Activated naive CD4-positive, alpha-beta T cell treated with anti-CD3 and anti-CD28 coated beads, Interleukin-2, amount 10 ng/mL, durations not matched to agents 7 days and 5 days (primary cell): ENCODE results near the gene AHCYL2.
A peak's percentile ranks its signal among the peaks of the same experiment; 100 is the strongest.

Experiments
- CTCF ChIA-PET: fragments of 350-600 bp; sonication (Branson Sonifier 250); formaldehyde crosslinking; loops from one replicate; lab custom pipeline; 2021; ENCODE audit warnings: antibody characterized with exemption; lab: Charles Lee
- DNase-seq: peaks from one replicate; pipeline ENCODE4 v3.0.0-alpha.2; 2020
- H3K27ac Mint-ChIP-seq: one replicate; pipeline ENCODE4 v1.8.0; 2021; ENCODE audit warnings: mild to moderate bottlenecking, moderate library complexity, mixed read lengths
- H3K27me3 Mint-ChIP-seq: one replicate; pipeline ENCODE4 v1.8.0; 2021; ENCODE audit warnings: mild to moderate bottlenecking, mixed read lengths
- H3K36me3 Mint-ChIP-seq: one replicate; pipeline ENCODE4 v1.8.0; 2021; ENCODE audit warnings: mixed read lengths
- H3K4me1 Mint-ChIP-seq: one replicate; pipeline ENCODE4 v1.8.0; 2021; ENCODE audit warnings: mixed read lengths
- H3K4me3 Mint-ChIP-seq: one replicate; pipeline ENCODE4 v1.8.0; 2021; ENCODE audit warnings: mild to moderate bottlenecking, moderate library complexity, mixed read lengths
- H3K9me3 Mint-ChIP-seq: one replicate; pipeline ENCODE4 v1.8.0; 2021; ENCODE audit warnings: mixed read lengths

The AHCYL2 gene

GRCh38 chr7:129199406-129199805 is 25.4 kb upstream of the AHCYL2 start:
- Mint-ChIP-seq H3K4me3 (no peak overlapping the region), H3K36me3 (no peaks in the 10 kb centered on the region), H3K9me3 (no peaks in the 10 kb centered on the region), H3K27me3 (peaks cover 5% of the 10 kb centered on the region), H3K4me1 (no peaks in the 10 kb centered on the region), H3K27ac (no peak overlapping the region)
- no peak for DNase-seq
- CTCF ChIA-PET: interaction anchor here (2.7 kb wide), 1 partner anchor 36 kb away, joined by 10 read pairs; no protein-coding TSS in a partner anchor

- Mint-ChIP-seq H3K27ac (no peak overlapping the region), H3K27me3 (peaks cover 11% of the 10 kb centered on the region), H3K36me3 (no peaks in the 10 kb centered on the region), H3K9me3 (no peaks in the 10 kb centered on the region), H3K4me3 (no peak overlapping the region), H3K4me1 (no peaks in the 10 kb centered on the region)
- CTCF ChIA-PET: interaction anchor here (0.7 kb wide), 1 partner anchor 9 kb away, joined by 3 read pairs; no protein-coding TSS in a partner anchor
- DNase-seq: no peak
Observed at GRCh38 chr7:129202058-129202777, 22.6 kb upstream of the AHCYL2 start.

- no peak overlapping the region for H3K4me3 Mint-ChIP-seq
- H3K9me3 Mint-ChIP-seq: no peaks in the 10 kb centered on the region
- no peaks in the 10 kb centered on the region for H3K36me3 Mint-ChIP-seq
- DNase-seq: no peak
- peaks cover 12% of the 10 kb centered on the region for H3K27me3 Mint-ChIP-seq
- H3K4me1 Mint-ChIP-seq: no peaks in the 10 kb centered on the region
- H3K27ac Mint-ChIP-seq: no peak overlapping the region
- CTCF ChIA-PET: interaction anchor here (0.7 to 1.1 kb wide), 3 partner anchors 8 to 39 kb away, joined by 3 to 4 read pairs (median 3); no protein-coding TSS in a partner anchor
Observed at GRCh38 chr7:129203050-129203741, 21.6 kb upstream of the AHCYL2 start.

- no peak for DNase-seq
- Mint-ChIP-seq H3K27ac (no peak overlapping the region), H3K4me1 (no peaks in the 10 kb centered on the region), H3K36me3 (no peaks in the 10 kb centered on the region), H3K9me3 (no peaks in the 10 kb centered on the region), H3K4me3 (no peak overlapping the region), H3K27me3 (peaks cover 26% of the 10 kb centered on the region)
- CTCF ChIA-PET: no interaction called here
Observed at GRCh38 chr7:129205126-129205818, 19.6 kb upstream of the AHCYL2 start.

GRCh38 chr7:129205987-129206785 is 18.6 kb upstream of the AHCYL2 start:
- Mint-ChIP-seq H3K36me3 (no peaks in the 10 kb centered on the region), H3K4me1 (no peaks in the 10 kb centered on the region), H3K4me3 (no peak overlapping the region), H3K27me3 (peaks cover 32% of the 10 kb centered on the region), H3K27ac (no peak overlapping the region), H3K9me3 (no peaks in the 10 kb centered on the region)
- no peak for DNase-seq
- CTCF ChIA-PET: interaction anchor here (1.1 to 1.5 kb wide), 2 partner anchors 12 to 43 kb away, joined by 7 to 10 read pairs; no protein-coding TSS in a partner anchor

- H3K27me3 Mint-ChIP-seq: peaks cover 38% of the 10 kb centered on the region
- H3K4me1 Mint-ChIP-seq: no peaks in the 10 kb centered on the region
- no peaks in the 10 kb centered on the region for H3K36me3 Mint-ChIP-seq
- H3K4me3 Mint-ChIP-seq: no peak overlapping the region
- DNase-seq: no peak
- no peaks in the 10 kb centered on the region for H3K9me3 Mint-ChIP-seq
- CTCF ChIA-PET: interaction anchor here (2.1 to 7.8 kb wide), 3 partner anchors 10 to 117 kb away, joined by 10 to 108 read pairs (median 16); no protein-coding TSS in a partner anchor
- no peak overlapping the region for H3K27ac Mint-ChIP-seq
Observed at GRCh38 chr7:129208667-129209066, 16.2 kb upstream of the AHCYL2 start.

- H3K4me3 Mint-ChIP-seq: no peak overlapping the region
- DNase-seq: no peak
- H3K36me3 Mint-ChIP-seq: no peaks in the 10 kb centered on the region
- CTCF ChIA-PET: interaction anchor here (1.5 to 7.8 kb wide), 6 partner anchors 9 to 309 kb away, joined by 5 to 108 read pairs (median 8); no protein-coding TSS in a partner anchor
- H3K27me3 Mint-ChIP-seq: peaks cover 44% of the 10 kb centered on the region
- H3K4me1 Mint-ChIP-seq: no peaks in the 10 kb centered on the region
- no peaks in the 10 kb centered on the region for H3K9me3 Mint-ChIP-seq
- no peak overlapping the region for H3K27ac Mint-ChIP-seq
Observed at GRCh38 chr7:129209067-129209926, 15.5 kb upstream of the AHCYL2 start.

- Mint-ChIP-seq H3K36me3 (no peaks in the 10 kb centered on the region), H3K4me1 (no peaks in the 10 kb centered on the region), H3K27ac (no peak overlapping the region), H3K4me3 (no peak overlapping the region), H3K27me3 (peaks cover 44% of the 10 kb centered on the region), H3K9me3 (no peaks in the 10 kb centered on the region)
- CTCF ChIA-PET: interaction anchor here (0.7 to 7.8 kb wide), 11 partner anchors 8 to 347 kb away, joined by 3 to 108 read pairs (median 6); no protein-coding TSS in a partner anchor
- DNase-seq: peak; percentile 79
Observed at GRCh38 chr7:129210256-129210988, 14.4 kb upstream of the AHCYL2 start.

- no peaks in the 10 kb centered on the region for H3K9me3 Mint-ChIP-seq
- H3K4me3 Mint-ChIP-seq: no peak overlapping the region
- no peaks in the 10 kb centered on the region for H3K36me3 Mint-ChIP-seq
- CTCF ChIA-PET: interaction anchor here (0.7 to 7.8 kb wide), 10 partner anchors 8 to 347 kb away, joined by 3 to 108 read pairs (median 6); no protein-coding TSS in a partner anchor
- no peak for DNase-seq
- peaks cover 41% of the 10 kb centered on the region for H3K27me3 Mint-ChIP-seq
- H3K4me1 Mint-ChIP-seq: no peaks in the 10 kb centered on the region
- no peak overlapping the region for H3K27ac Mint-ChIP-seq
Observed at GRCh38 chr7:129210989-129211312, 13.9 kb upstream of the AHCYL2 start.

- DNase-seq: no peak
- no peaks in the 10 kb centered on the region for H3K9me3 Mint-ChIP-seq
- no peaks in the 10 kb centered on the region for H3K4me1 Mint-ChIP-seq
- H3K27ac Mint-ChIP-seq: no peak overlapping the region
- CTCF ChIA-PET: interaction anchor here (1.0 to 7.8 kb wide), 4 partner anchors 46 to 120 kb away, joined by 3 to 108 read pairs (median 14); no protein-coding TSS in a partner anchor
- H3K36me3 Mint-ChIP-seq: no peaks in the 10 kb centered on the region
- H3K27me3 Mint-ChIP-seq: peaks cover 37% of the 10 kb centered on the region
- H3K4me3 Mint-ChIP-seq: no peak overlapping the region
Observed at GRCh38 chr7:129212126-129212525, 12.7 kb upstream of the AHCYL2 start.

GRCh38 chr7:129212596-129212995 is 12.2 kb upstream of the AHCYL2 start:
- no peak overlapping the region for H3K27ac Mint-ChIP-seq
- no peak overlapping the region for H3K4me3 Mint-ChIP-seq
- DNase-seq: no peak
- no peaks in the 10 kb centered on the region for H3K36me3 Mint-ChIP-seq
- CTCF ChIA-PET: interaction anchor here (1.0 to 7.8 kb wide), 2 partner anchors 47 to 62 kb away, joined by 3 to 108 read pairs; no protein-coding TSS in a partner anchor
- H3K4me1 Mint-ChIP-seq: no peaks in the 10 kb centered on the region
- H3K27me3 Mint-ChIP-seq: peaks cover 37% of the 10 kb centered on the region
- H3K9me3 Mint-ChIP-seq: no peaks in the 10 kb centered on the region

- no peaks in the 10 kb centered on the region for H3K4me1 Mint-ChIP-seq
- no peak for DNase-seq
- H3K36me3 Mint-ChIP-seq: no peaks in the 10 kb centered on the region
- no peak overlapping the region for H3K4me3 Mint-ChIP-seq
- H3K27me3 Mint-ChIP-seq: peaks cover 31% of the 10 kb centered on the region
- H3K27ac Mint-ChIP-seq: no peak overlapping the region
- H3K9me3 Mint-ChIP-seq: no peaks in the 10 kb centered on the region
- CTCF ChIA-PET: interaction anchor here (0.6 to 7.8 kb wide), 7 partner anchors 8 to 739 kb away, joined by 3 to 108 read pairs (median 3); no protein-coding TSS in a partner anchor
Observed at GRCh38 chr7:129213828-129214227, 11.0 kb upstream of the AHCYL2 start.
